GM21786 (cell line): ENCODE measurements around the gene PNPLA7.

Experiments used
- ATAC-seq: cut with Tn5 transposase; IDR thresholded peaks from one replicate; pipeline ENCODE4 v1.9.1; 2021; ENCODE audit not compliant: unreplicated experiment

PNPLA7 gene

GRCh38 chr9:137497921-137498719 is 52.1 kb downstream of the PNPLA7 start:
- no peak for ATAC-seq

- no peak for ATAC-seq
Observed at GRCh38 chr9:137496601-137497375, 53.4 kb downstream of the PNPLA7 start.

- ATAC-seq = no peak
Observed at GRCh38 chr9:137494550-137495351, 55.5 kb downstream of the PNPLA7 start.

- ATAC-seq = no peak
Observed at GRCh38 chr9:137494104-137494544, 56.1 kb downstream of the PNPLA7 start.

- ATAC-seq = no peak
Observed at GRCh38 chr9:137493364-137494103, 56.7 kb downstream of the PNPLA7 start.

- no peak for ATAC-seq
Observed at GRCh38 chr9:137492464-137493363, 57.5 kb downstream of the PNPLA7 start.

- ATAC-seq = no peak
Observed at GRCh38 chr9:137491735-137492432, 58.3 kb downstream of the PNPLA7 start.

- no peak for ATAC-seq
Observed at GRCh38 chr9:137490532-137491186, 59.5 kb downstream of the PNPLA7 start.

- no peak for ATAC-seq
Observed at GRCh38 chr9:137488906-137489305, 61.3 kb downstream of the PNPLA7 start.

GRCh38 chr9:137488327-137488653 is 61.9 kb downstream of the PNPLA7 start:
- no peak for ATAC-seq

- ATAC-seq = no peak
Observed at GRCh38 chr9:137487454-137488326, 62.5 kb downstream of the PNPLA7 start.

GRCh38 chr9:137486545-137487453 is 63.4 kb downstream of the PNPLA7 start:
- no peak for ATAC-seq

GRCh38 chr9:137486141-137486490 is 64.1 kb downstream of the PNPLA7 start:
- no peak for ATAC-seq

GRCh38 chr9:137485343-137486140 is 64.7 kb downstream of the PNPLA7 start:
- no peak for ATAC-seq

GRCh38 chr9:137484551-137485315 is 65.5 kb downstream of the PNPLA7 start:
- no peak for ATAC-seq
